SKM-1 (cell line): ENCODE measurements around the gene EGR4.
A peak's percentile ranks its signal among the peaks of the same experiment; 100 is the strongest.

ENCODE experiments used
- DNase-seq: peaks from one replicate; lab custom pipeline; 2025; ENCODE audit not compliant: unreplicated experiment; lab: John Stamatoyannopoulos, UW

The EGR4 gene

DNA sequence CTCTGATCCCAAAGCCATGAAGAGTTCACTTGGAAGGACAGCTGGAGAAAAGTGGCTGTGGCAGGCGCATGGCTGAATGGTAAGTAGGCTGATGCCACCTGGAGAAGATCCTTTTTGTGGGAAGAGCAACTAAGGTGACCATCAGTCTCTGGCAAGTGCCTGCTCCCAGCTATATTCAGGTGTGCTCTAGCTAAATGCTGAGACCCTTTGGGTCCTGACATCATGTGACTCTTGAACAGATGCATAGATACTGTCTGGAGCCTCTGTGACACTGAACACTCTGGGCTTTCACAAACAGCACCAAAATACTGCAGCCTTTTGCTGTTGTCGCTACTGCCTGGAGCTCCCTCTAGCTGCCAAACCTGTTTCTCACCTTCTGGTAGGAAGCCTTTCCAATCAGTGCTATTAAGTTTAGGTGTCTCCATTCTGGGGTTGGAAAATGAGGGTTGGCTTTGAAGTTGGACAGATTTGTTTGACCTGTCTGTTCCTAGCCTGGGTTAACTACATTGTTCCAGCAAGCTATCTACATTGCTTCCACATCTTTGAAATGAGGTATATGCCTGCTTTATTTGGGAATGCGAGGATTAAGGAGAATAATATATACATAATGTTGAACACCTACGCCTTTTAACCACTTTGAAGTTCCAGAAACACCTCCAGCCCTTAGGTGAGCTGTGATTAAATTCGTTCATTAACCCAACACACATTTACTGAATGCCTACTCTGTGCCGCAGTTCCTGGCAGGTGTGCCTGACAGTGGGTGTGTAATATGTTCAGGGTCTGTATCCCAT is 3.1 kb downstream of the EGR4 start:
- DNase-seq: peak; percentile 55

DNA sequence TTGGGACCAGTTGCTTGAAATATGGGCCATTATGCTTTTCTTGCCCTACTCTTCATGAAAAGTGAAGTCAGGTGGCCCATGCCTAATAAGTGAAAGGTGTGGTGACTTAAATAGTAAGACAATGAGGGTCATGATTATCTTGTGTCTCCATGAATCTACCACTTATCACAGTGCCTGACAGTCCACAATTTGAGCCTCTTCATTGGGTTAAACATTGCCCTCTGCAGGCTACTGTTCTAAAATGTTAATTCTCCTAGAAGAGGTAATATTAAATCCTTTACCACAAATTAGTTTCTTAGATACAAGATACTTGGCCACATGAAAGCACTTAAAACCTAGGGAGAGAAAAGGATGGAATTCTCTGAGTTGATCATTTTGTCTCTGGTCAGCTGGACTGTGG is 4.0 kb downstream of the EGR4 start:
- no peak for DNase-seq

DNA sequence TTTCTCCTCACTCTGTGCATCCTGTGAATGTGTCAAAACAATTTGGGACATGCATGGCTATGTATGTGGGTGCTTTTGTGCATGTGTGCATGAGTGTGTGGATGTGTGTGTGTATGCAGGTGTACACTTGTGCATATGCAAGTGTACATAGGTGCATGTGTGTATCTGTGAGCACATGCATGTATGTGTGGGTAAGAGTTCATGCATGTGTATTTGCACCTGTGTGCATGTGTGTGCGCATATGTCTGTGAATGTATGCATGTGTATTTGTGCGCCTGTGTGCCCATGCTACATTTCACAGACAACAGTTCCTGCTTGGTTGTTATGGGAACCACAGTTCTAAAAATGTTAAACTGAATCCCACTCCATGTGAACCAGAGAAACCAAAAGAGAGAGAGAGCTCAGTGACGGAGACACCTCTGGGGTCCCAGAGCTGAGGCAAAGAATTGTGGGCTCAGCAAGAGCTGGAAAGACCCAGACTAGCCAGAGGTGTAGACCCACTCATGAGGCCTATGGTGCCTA is 7.2 kb downstream of the EGR4 start:
- no peak for DNase-seq

GRCh38 chr2:73285159-73285739 is 8.1 kb downstream of the EGR4 start:
- peak; percentile 86 for DNase-seq

DNA sequence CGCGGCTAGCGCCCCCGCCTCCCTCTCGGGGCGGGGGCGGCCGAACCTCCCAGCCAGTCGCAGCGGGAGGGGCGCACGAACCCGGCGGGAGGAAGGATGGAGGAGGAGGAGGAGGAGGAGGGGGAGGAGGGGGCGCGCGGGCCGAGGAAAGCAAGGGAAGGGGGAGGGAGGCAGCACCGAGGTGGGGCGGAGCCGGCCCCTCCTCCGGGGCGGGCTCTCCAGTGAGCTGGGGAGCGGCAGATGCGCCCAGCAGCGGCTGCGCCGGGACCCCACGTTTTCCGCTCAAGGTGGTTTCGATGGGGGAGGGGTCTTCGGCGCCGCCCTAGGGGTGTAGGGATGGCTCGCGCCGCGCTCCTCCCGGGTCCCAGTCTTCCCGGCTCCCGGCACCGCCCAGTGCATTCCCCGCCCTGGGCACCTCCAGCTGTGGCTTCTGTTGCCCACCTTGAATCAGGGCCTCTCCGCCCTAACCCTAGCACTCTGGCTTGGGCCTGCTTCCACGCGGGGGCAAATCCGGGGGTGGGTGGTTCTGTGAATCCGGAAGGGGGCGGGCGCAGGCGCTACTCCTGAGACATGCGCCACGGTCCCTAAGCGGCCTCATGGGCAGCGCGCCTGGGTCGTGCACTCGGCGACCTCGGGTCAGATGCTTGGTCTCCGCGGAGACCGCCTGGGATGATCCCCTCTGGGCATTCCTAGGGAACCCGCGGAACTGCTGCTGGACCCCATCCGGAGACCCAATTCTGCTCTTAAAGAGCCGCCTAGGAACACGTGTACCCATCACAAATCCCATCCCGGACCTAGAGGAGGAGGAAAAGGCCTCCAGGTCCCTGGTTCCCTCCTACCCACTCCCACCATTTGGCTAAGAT is 8.8 kb downstream of the EGR4 start, which contains the start of gene FBXO41:
FBXO41 (minus strand) TSS at position 183 of the 863 bp plus-strand sequence. CDS start 14,848 bp downstream, outside the sequence.
- DNase-seq: peak; percentile 49

DNA sequence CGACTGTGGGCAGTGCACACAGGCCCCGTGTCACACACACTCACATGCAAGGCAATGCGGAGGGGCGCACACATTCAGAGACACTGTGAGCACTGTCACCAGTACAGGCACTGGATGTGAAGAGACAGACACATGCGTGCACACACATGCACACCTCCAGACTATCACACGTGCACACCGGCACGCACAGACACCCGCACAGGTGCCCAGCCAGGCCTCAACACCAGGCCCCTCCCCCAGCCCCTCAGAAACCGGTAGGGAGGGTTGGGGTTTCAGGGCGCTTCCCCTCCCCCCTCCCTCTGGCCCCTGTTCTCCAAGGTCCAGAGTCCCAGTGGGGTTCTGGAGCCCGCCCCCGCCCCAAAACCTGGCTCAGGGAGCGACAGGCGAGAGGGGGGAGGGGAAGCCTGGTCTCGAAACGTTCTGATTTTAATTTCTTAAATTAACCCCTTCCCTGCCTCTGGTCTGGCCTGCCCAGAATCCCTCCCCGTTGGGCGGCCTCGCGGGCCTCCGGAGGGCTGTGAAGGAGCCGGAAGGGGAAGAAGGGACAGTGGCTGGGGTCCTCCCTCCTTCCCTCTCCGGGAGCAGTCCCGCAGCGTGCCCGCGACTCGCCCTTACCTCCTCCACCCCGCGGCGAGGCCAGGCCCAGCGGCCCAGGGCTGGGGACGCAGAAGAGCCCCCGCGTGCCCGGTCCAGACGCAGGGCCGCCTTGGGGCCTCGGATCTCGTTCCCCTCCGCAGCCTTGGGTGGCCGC is 9.6 kb downstream of the EGR4 start:
- no peak for DNase-seq

- DNase-seq: no peak
Measured at GRCh38 chr2:73282924-73283544, 10.3 kb downstream of the EGR4 start.

DNA sequence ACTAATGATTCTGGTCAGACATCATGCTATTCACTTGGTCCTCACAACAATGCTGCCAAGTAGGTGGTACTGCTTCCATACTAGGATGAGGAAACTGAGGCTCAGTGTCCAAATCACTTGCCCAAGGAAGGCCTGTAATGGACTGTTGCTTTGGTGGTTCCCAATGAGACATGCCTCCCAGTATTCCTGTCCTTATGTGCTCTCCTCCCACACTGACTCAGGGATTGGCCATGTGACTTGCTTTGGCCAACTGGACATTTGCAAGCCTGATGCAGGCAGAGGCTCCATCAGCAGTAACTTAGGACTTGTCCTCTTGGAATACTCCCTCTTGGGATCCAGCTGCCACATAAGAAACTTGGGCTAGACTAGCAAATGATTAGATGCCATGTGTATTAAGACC is 12.1 kb downstream of the EGR4 start:
- DNase-seq: no peak

DNA sequence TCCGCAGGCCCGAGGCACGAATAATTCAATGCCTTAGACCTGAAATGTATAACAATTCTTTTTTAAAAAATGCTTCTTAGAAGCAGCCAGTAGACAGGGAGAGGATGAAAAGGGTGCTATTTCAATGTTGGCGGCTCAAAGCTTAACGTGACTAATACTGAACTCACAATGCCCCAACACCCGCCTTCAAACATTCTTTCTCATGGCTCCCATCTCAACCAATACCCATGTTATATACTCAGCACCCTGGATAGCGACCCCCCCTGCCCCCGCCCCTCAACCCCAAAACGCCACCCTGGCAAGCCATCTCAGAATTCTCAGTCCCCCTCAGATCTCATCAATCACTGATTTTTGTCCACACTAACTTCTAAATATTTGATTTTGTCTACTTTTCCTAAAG is 13.5 kb downstream of the EGR4 start:
- no peak for DNase-seq

- no peak for DNase-seq
Measured at GRCh38 chr2:73272270-73272669, 21.1 kb downstream of the EGR4 start.

DNA sequence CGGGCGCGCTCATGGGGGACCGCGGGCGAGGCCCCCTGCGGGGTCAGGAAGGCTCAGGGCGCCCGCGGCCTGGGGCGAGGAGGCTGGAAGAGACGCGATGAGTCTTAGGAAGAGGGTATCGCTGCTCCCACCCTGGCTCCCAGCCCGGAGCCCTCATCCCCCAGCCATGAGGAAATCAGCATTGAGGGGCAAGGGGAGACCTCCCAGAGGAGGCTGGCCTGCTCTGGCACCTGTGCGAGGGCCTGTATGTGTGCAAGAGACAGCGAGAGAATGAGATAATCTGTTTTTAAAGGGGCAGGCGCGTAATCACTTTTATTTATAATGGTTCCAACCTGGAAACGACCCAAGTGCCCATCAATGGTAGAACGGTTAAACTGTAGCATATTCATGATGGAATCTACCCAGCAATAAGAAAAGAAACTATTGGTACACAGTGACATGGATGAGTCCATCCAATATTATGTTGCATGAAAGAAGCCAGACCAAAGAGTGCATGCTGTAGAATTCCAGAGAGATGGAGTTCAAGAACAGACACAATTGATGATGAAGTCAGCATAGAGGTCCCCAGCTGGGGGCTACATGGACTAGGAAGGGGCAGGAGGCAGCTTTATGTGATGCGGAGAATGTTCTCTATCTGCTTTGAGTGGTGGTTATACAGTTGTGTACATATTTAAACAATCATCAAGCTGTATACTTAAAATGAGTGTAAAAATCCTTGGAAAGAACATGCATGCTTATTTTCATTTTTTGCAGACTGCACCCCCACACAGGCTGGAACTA is 23.5 kb downstream of the EGR4 start:
- DNase-seq: no peak

- no peak for DNase-seq
Measured at GRCh38 chr2:73268830-73269685, 24.3 kb downstream of the EGR4 start.

DNA sequence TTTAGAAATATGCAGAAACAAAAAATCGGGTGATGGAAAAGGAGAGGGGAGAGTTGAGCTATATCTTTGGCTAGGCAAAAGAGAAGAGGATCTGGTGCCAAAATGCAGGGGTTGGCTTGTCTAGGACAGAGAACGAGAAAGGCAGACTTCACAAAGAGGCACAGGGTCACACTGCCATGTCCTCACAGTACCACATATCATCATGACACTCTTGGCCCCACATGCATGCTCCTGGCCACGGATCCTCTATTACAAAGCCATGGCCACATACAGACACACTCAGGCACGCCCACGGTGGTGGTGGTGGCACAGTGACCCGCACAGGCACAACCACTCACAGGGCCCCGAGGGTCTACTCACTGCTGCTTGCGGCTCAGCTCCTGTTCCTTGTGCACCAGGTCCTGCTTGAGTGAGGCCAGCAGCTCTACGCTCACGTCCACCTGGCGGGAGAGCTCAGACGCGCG is 24.9 kb downstream of the EGR4 start:
- no peak for DNase-seq

DNA sequence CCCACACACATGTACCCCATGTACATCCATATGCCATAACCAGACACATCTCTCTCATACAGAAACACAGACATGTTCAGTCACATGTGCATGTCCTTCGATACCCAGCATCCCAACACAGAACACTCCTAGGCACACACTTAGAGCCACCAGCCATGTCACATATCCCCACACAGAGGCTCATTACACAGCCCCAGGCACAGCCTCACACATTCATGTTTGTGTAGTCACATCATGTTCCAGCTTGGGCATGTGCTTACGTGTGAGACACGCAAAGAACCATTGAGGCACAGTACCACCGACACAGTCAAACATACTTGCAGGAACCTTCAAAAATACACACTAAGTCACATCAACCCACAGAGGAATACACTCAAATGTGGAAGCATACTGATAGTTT is 26.3 kb downstream of the EGR4 start:
- no peak for DNase-seq

DNA sequence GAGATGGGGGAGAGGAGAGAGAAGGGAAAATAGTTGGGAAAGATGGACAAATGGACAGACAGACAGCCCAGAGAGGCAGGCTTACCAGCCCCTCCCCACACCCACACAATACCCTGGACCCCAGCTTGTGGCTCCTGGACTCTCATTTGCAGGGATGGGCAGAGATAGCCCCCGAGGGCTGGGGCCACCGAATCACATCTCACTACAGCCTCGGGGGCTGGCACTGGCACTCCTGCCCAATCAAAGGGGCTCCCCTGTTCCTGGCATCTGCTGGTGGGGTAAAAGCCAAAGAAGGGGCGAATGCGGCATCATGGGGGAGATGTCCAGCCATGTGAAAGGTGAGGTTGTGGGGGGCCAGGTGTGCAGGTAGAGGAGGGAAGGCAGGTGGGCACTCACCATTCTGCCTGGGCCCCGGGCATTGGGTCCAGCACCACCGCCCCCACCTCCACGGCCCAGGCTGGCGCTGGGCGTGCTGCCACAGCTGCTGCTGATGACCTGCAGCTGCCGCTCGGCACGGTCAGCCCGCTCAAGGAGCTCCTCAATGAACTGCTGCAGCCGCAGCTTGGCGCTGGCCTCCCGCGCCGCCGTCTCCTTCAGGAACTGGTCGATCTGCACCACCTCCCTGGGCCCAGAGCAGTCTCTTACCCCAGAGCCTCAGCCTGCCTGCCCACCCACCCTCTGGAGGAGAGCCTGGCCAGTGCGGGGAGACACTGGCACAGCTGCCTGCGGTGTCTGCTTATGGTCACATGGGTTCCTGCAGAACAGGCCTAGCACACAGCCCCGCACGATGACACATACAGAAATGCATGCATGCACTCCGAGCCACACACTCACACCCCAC is 27.1 kb downstream of the EGR4 start:
- DNase-seq: no peak

DNA sequence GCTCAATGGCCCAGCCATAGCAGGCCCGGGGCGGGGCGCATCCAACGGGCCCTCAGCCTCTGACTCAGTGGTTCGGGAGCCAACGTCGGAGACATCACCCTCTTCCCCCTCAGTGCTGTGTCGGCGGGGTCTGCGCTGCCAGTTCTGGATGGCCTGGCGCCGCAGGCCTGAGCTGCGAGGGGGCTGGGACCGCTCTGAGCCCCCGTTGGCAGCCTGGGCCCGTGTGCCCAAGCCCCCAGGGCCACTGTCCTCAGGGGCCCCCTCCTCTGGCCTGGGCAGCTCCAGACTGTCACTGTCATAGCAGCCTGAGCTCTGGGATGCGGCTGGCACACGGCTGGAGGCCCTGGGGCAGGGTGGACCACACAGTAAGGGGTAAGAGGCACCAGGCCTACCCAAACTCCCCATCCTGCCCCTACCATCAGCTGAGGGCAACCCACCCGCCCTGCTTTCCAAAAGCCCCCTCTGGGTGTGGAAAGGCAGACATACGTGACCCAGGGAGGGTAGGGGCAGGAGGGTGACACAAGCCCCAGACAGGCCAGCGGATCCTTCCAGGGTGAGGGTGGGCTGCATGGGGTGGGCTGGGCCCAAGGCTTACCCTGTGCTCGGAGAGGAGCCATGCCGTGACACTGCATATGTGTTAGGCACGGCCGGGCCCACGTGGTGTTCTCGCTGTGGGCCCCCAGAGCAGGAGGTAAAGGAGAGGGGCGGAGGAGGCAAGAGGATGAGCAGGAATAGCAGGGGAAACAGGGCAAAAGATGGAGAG is 27.9 kb downstream of the EGR4 start:
- no peak for DNase-seq

- DNase-seq: no peak
Measured at GRCh38 chr2:73264783-73265182, 28.6 kb downstream of the EGR4 start.
